Stomach (tissue), 9 donors: ENCODE measurements around the gene THTPA. TPM values are rescaled to one million over a fixed set of nuclear protein-coding genes. Genes with fewer than 3 reads are reported as not detected.
A peak's percentile ranks its signal among the peaks of the same experiment; 100 is the strongest.

Experiments
- DNase-seq, 2 donors: peaks; one replicate each; pipeline versions ENCODE4 v3.0.0 to v3.0.0-alpha.2; 2013 to 2019
- H3K27ac ChIP-seq, 5 donors: fragments of 200-600 bp in 4 of 5; sonication (generic) in 4 of 5; one replicate each; pipeline ENCODE4 v1.5.1; 2013 to 2019; ENCODE audit warnings: mild to moderate bottlenecking in 1 of 5, moderate library complexity in 1 of 5
- H3K27me3 ChIP-seq, 3 donors: fragments of 200-600 bp; sonication (generic); one replicate each; pipeline ENCODE4 v1.5.1; 2017 to 2019; ENCODE audit warnings: mixed run types in 1 of 3
- H3K36me3 ChIP-seq, 4 donors: fragments of 200-600 bp; sonication (generic); 1 replicate in 3 of 4; 2 replicates in 1 of 4; pipeline ENCODE4 v1.5.1; 2016 to 2019
- H3K4me1 ChIP-seq, 4 donors: fragments of 200-600 bp; sonication (generic); one replicate each; pipeline ENCODE4 v1.5.1; 2016 to 2019
- H3K4me3 ChIP-seq, 4 donors: fragments of 200-600 bp; sonication (generic) in 3 of 4; one replicate each; pipeline ENCODE4 v1.5.1; 2016 to 2019; ENCODE audit warnings: mild to moderate bottlenecking in 1 of 4
- H3K9me3 ChIP-seq, 4 donors: fragments of 200-600 bp; sonication (generic); one replicate each; pipeline ENCODE4 v1.5.1; 2016 to 2019
- CTCF ChIP-seq, 7 experiments: fragments of 450-650 bp in 4 of 7; fragments of 200-600 bp in 3 of 7; sonication (generic) in 3 of 7; IDR thresholded peaks; one replicate each; pipeline ENCODE4 v1.5.1; 2016 to 2019; ENCODE audit warnings: antibody characterized with exemption in 7 of 7, control low read depth in 2 of 7, mild to moderate bottlenecking in 1 of 7
- EP300 ChIP-seq: sonication (generic); formaldehyde crosslinking; IDR thresholded peaks from one replicate; pipeline ENCODE4 v1.6.1; 2017; ENCODE audit warnings: antibody characterized with exemption
- POLR2A ChIP-seq, 4 donors: fragments of 450-650 bp; IDR thresholded peaks; one replicate each; pipeline ENCODE4 v1.6.1; 2016; ENCODE audit warnings: antibody characterized with exemption in 4 of 4, control low read depth in 2 of 4, mild to moderate bottlenecking in 1 of 4, moderate library complexity in 1 of 4
- POLR2AphosphoS5 ChIP-seq, 3 donors: sonication (generic); formaldehyde crosslinking; IDR thresholded peaks; one replicate each; pipeline ENCODE4 v1.6.1; 2016; ENCODE audit warnings: antibody characterized with exemption in 3 of 3
- WGBS, 5 donors: extraction: QIAGEN DNeasy Blood & Tissue Kit in 3 of 5; methylation state at CpG; one replicate each; pipeline versions ENCODE4 v1.1.5 to v1.1.7; 2013 to 2018; 5-methylcytosine and 5-hydroxymethylcytosine counted together
- intact Hi-C: fragments of 100-400 bp; cut with DNase I; formaldehyde crosslinking; loops from one replicate; pipeline ENCODE4 v1.15.1; 2023; ENCODE audit warnings: low total_unique reads
- polyA plus RNA-seq, 3 donors: library from polyadenylated mRNA; stranded (reverse); fragments of 200-250 nt; gene quantifications; one replicate each; pipeline ENCODE4 v1.2.3, GENCODE V29; 2013
- total RNA-seq, 5 donors: library from RNA; depleted of rRNA; stranded (reverse); fragments of >200 nt; gene quantifications; one replicate each; pipeline versions ENCODE4 v1.1.0 to v1.2.3, GENCODE V29; 2014 to 2016
- donor health status: healthy with polysubstance abuse.
- donor health status: Bipolar disorder and iron deficiency.
- donor health status: healthy.

THTPA gene
- total and polyA plus RNA-seq, 8 donors = 8.5 to 170 (median 16.3) TPM

- intact Hi-C loops = loop anchor here (2.0 to 10.0 kb wide), 2 partner anchors 83 to 241 kb away; partner anchors contain the start of gene PABPN1
- peak overlapping the region in 3 of 5 donors; percentile 79 to 90 (median 87) for H3K27ac ChIP-seq
These were observed 10.2 kb downstream of the THTPA start for GRCh38 chr14:23566112-23566777.

GRCh38 chr14:23566778-23567185 lies 10.7 kb downstream of the THTPA start:
- intact Hi-C loops = loop anchor here (2.0 to 10.0 kb wide), 2 partner anchors 84 to 242 kb away; partner anchors contain the start of gene PABPN1
- H3K4me3 ChIP-seq = peak overlapping the region; percentile 65 to 71 (median 68)
- peaks cover 29 to 42% (median 36%) of the 10 kb centered on the region in 4 donors for H3K36me3 ChIP-seq
- no peak for TF ChIP-seq POLR2AphosphoS5 (IDR thresholded peaks at IDR 0.05)
- TF ChIP-seq CTCF (IDR thresholded peaks at IDR 0.05) = no peak
- TF ChIP-seq POLR2A (IDR thresholded peaks at IDR 0.05) = no peak
- TF ChIP-seq EP300 = no peak
- 6 to 15% (median 10%) methylated on average over 5 of the region's 5 CpGs for WGBS, 5 donors
- H3K27me3 ChIP-seq = peaks cover 0 to 11% (median 0%) of the 10 kb centered on the region in 3 donors
- peak in 1 of 2 donors; percentile 85 for DNase-seq
- peaks cover 18 to 48% (median 36%) of the 10 kb centered on the region in 4 donors for H3K4me1 ChIP-seq
- no peaks in the 10 kb centered on the region for H3K9me3 ChIP-seq
- H3K27ac ChIP-seq = peak overlapping the region; percentile 79 to 90 (median 83)

More at GRCh38 chr14:23566112-23566777, 10.2 kb downstream of the THTPA start:
- no peaks in the 10 kb centered on the region for H3K9me3 ChIP-seq
- TF ChIP-seq POLR2AphosphoS5 (IDR thresholded peaks at IDR 0.05) = no peak
- no peak for TF ChIP-seq CTCF (IDR thresholded peaks at IDR 0.05)
- no peak for TF ChIP-seq POLR2A (IDR thresholded peaks at IDR 0.05)
- no peak for TF ChIP-seq EP300
- DNase-seq = no peak
- H3K27me3 ChIP-seq = peaks cover 0 to 5% (median 0%) of the 10 kb centered on the region in 3 donors
- peaks cover 35 to 47% (median 41%) of the 10 kb centered on the region in 4 donors for H3K36me3 ChIP-seq
- H3K4me3 ChIP-seq = peak overlapping the region in 3 of 4 donors; percentile 65 to 71 (median 65)
- H3K4me1 ChIP-seq = peaks cover 18 to 48% (median 36%) of the 10 kb centered on the region in 4 donors
- 79 to 94% (median 88%) methylated on average over 5 to 10 of the region's 10 CpGs for WGBS, 5 donors

GRCh38 chr14:23567186-23568020 lies 11.3 kb downstream of the THTPA start, which contains the start of gene AP1G2:
Gene AP1G2 (minus strand): TSS chr14:23567791. CDS start chr14:23567314, 477 bp downstream.
- peak within 1 kb of the TSS; percentile 79 to 90 (median 83) for H3K27ac ChIP-seq
- no peaks in the 10 kb centered on the region for H3K9me3 ChIP-seq
- TF ChIP-seq POLR2AphosphoS5 (IDR thresholded peaks at IDR 0.05) = peak in 2 of 3 donors; percentile 89 to 90
- TF ChIP-seq CTCF (IDR thresholded peaks at IDR 0.05) = no peak
- peak in 1 of 4 donors; percentile 75 for TF ChIP-seq POLR2A (IDR thresholded peaks at IDR 0.05)
- peaks cover 0 to 17% (median 0%) of the 10 kb centered on the region in 3 donors for H3K27me3 ChIP-seq
- intact Hi-C loops = loop anchor here (2.0 to 10.0 kb wide), 2 partner anchors 85 to 243 kb away; partner anchors contain the start of gene PABPN1
- 1 to 2% (median 1%) methylated on average over 52 to 53 of the region's 53 CpGs for WGBS, 5 donors
- H3K4me1 ChIP-seq = peaks cover 18 to 48% (median 34%) of the 10 kb centered on the region in 4 donors
- H3K36me3 ChIP-seq = peaks cover 24 to 35% (median 30%) of the 10 kb centered on the region in 4 donors
- DNase-seq = peak; percentile 93 to 96
- H3K4me3 ChIP-seq = peak within 1 kb of the TSS; percentile 65 to 71 (median 68)
